Measurements from ENCODE around the gene AHRR.

- TF ChIP-seq, protein P1, sequence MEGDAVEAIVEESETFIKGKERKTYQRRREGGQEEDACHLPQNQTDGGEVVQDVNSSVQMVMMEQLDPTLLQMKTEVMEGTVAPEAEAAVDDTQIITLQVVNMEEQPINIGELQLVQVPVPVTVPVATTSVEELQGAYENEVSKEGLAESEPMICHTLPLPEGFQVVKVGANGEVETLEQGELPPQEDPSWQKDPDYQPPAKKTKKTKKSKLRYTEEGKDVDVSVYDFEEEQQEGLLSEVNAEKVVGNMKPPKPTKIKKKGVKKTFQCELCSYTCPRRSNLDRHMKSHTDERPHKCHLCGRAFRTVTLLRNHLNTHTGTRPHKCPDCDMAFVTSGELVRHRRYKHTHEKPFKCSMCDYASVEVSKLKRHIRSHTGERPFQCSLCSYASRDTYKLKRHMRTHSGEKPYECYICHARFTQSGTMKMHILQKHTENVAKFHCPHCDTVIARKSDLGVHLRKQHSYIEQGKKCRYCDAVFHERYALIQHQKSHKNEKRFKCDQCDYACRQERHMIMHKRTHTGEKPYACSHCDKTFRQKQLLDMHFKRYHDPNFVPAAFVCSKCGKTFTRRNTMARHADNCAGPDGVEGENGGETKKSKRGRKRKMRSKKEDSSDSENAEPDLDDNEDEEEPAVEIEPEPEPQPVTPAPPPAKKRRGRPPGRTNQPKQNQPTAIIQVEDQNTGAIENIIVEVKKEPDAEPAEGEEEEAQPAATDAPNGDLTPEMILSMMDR (IDR thresholded peaks at IDR 0.05), result no peak
- TF ChIP-seq POLR2A (IDR thresholded peaks at IDR 0.05), result no peak
Observed at GRCh38 chr5:278646-279045, 42.9 kb upstream of the AHRR start.
